NCI-H1436 treated with DMSO at 0.1 percent for 48 hours (cell line): ENCODE measurements around the gene RASSF4.
A peak's percentile ranks its signal among the peaks of the same experiment; 100 is the strongest.

Source experiments
- DNase-seq: peaks from one replicate; lab custom pipeline; 2025; lab: John Stamatoyannopoulos, UW

RASSF4 gene

DNA sequence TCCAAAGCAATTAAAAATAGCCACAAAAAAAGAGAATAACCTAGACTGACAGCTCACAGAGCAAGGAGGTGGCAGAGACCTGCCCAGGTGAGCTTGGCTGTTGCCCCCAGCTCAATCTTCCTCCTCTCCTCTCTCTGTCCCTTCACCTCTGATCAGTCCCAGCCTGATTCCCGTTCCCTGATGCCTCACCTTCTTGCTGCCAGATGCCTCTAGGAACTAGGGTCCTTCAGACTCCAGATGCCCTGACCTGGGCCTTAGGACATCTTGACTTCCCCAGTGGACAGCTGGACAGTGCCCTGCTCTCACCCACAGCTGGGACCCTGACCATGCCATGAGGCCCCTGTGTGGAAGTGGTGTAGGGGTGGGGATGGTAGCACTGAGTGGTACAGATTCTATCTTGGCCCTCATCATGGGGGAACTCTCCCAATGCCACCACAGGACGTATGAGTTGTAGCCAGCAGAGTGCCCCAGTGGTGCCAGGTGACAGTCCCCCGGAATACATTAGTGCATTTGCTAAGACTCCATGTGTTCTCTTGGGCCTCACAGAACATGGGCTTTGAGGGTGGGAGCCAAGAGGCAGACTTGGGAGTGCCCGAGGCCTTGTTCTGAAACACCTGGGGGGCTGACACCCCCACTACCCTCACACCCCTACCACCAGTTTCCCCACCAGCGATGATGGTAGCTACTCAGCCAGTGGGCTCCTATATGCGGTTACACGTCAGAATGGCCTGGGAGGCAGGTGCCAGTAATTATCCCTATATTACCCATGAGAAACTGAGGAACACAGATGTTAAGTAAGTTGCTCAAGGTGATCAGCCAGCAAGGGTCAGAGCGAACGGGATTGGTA is 17.0 kb downstream of the RASSF4 start:
- no peak for DNase-seq

DNA sequence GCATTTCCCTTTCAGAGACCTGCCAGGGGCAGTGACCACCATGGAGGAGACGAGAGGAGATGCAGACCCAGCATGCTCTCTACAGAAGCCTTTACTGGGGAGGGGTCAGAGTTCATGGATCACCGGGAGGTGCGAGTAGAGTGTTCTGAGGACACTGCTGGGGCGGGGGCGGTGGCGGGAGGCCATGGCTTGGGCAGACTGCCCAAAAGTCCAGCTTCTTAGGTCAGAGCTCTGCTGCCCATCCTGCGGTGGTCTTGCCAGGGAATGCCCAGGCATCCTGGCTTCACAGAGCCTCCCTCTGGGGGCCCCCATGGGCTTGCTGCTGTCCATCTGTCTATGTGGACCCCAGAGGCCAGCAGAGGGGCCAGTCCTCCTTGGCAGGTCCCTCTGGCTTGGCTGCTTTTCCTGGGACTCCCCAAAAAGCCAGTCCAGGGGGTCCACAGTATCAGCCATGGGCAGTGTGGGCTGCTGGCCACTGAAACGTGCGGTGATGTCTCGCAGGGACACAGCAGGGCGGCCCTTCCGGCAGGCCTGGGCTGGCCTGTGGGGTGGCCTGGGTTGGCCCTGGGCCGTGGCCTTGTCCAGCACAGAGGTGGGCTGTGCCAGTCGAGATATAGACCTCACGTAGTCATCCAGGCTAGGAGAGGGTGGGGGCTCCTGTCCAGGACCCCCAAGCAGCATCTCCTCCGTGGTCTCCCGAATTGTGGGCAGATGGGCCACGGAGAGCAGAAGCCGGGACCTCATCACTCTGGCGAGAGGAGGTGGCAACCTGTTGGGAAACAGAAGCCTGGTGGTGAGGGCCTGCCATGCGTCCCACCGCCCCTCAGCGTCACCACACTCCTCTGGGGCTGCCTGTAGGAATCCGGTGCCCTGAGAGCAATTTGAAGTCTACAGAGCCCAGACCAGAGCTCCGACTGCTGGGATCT is 17.9 kb downstream of the RASSF4 start:
- no peak for DNase-seq

- DNase-seq, result no peak
Measured at GRCh38 chr10:44978213-44978569, 18.6 kb downstream of the RASSF4 start.

GRCh38 chr10:44978570-44979280 is 19.1 kb downstream of the RASSF4 start, which contains the start of gene DEPP1:
TSS of gene DEPP1 (minus strand) at chr10:44978809. CDS start at chr10:44978030, 779 bp downstream.
- DNase-seq, result peak; percentile 91

GRCh38 chr10:44979281-44980191 is 19.9 kb downstream of the RASSF4 start:
- no peak for DNase-seq

GRCh38 chr10:44980309-44981171 is 20.9 kb downstream of the RASSF4 start:
- DNase-seq, result no peak

- DNase-seq, result no peak
Measured at GRCh38 chr10:44981172-44982113, 21.8 kb downstream of the RASSF4 start.

GRCh38 chr10:44982114-44982460 is 22.5 kb downstream of the RASSF4 start:
- DNase-seq, result no peak

GRCh38 chr10:44982496-44982895 is 22.9 kb downstream of the RASSF4 start:
- DNase-seq, result no peak

GRCh38 chr10:44983066-44983894 is 23.7 kb downstream of the RASSF4 start:
- DNase-seq, result no peak

- DNase-seq, result no peak
Measured at GRCh38 chr10:44983895-44984278, 24.3 kb downstream of the RASSF4 start.

DNA sequence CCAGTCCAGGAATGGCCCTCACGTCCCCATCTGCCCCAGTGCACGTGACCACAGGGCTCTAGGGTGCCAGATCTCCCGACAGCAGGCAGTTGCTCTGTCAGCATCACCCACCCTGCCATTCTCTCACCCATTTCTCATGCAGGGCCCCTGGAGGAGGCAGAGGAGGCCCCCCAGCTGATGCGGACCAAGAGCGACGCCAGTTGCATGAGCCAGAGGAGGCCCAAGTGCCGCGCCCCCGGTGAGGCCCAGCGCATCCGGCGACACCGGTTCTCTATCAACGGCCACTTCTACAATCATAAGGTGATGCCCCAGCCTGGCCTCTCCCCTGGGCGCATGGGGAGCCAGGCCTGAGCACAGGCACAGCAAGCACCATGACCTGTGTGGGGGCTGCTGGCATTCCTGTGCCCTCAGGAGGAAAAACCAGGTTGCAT is 25.1 kb downstream of the RASSF4 start:
- DNase-seq, result no peak

GRCh38 chr10:44985175-44985681 is 25.6 kb downstream of the RASSF4 start:
- no peak for DNase-seq

- no peak for DNase-seq
Measured at GRCh38 chr10:44986179-44986578, 26.6 kb downstream of the RASSF4 start.

DNA sequence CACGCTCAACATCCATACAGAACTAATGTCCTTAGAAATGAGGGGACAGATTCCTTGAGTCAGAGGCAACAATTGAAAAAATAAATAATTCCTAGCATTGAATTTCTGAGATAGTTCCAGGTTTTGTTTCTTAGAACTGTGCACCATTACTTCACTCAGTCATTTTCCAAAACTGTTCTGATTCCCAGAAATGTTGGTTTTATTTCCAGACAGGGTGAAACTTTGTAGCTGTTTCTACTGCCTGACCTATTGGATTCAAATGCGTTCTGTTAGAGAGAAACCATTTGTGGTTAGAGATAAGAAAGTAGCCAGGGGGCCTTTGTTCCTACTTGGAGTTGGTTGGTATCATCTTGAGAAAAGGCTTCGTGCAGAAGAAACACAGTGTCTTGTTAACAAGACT is 27.1 kb downstream of the RASSF4 start:
- no peak for DNase-seq

GRCh38 chr10:44988957-44989585 is 29.5 kb downstream of the RASSF4 start:
- DNase-seq, result no peak

GRCh38 chr10:44989597-44990301 is 30.1 kb downstream of the RASSF4 start:
- no peak for DNase-seq
